Neural crest cell (in vitro differentiated cells): ENCODE results near the gene CSE1L. TPM values are rescaled to one million over a fixed set of nuclear protein-coding genes. Genes with fewer than 3 reads are reported as not detected.
A peak's percentile ranks its signal among the peaks of the same experiment; 100 is the strongest.
"Not testable (repeated sequence)": the region's sequence is repeated elsewhere in the genome, so short reads cannot be mapped to it uniquely, and the experiment has no call there.

Experiments used
- DNase-seq: peaks from one replicate; pipeline ENCODE4 v3.0.0; 2021; ENCODE audit warnings: low read depth, mixed read lengths, low spot score
- H3K27ac Mint-ChIP-seq: one replicate; pipeline ENCODE4 v1.8.0; 2021; ENCODE audit warnings: mild to moderate bottlenecking, mixed read lengths; ENCODE audit not compliant: unreplicated experiment
- H3K27me3 Mint-ChIP-seq: 2 replicates; pipeline ENCODE4 v1.8.0; 2021; ENCODE audit warnings: low read depth, mild to moderate bottlenecking, mixed read lengths
- H3K36me3 Mint-ChIP-seq: 2 replicates; pipeline ENCODE4 v1.8.0; 2021; ENCODE audit warnings: low read depth, mild to moderate bottlenecking, mixed read lengths
- H3K4me1 Mint-ChIP-seq: 2 replicates; pipeline ENCODE4 v1.8.0; 2021; ENCODE audit warnings: mixed read lengths
- H3K4me3 Mint-ChIP-seq: one replicate; pipeline ENCODE4 v1.8.0; 2021; ENCODE audit warnings: mild to moderate bottlenecking, mixed read lengths
- H3K9me3 Mint-ChIP-seq: 2 replicates; pipeline ENCODE4 v1.8.0; 2021; ENCODE audit warnings: mixed read lengths
- total RNA-seq: library from RNA; stranded (reverse); gene quantifications from 2 replicates; pipeline ENCODE4 v1.2.1, GENCODE V29; 2021
- TF ChIP-seq, protein P1 (sequence below): fragments of 200-600 bp; sonication (generic); conservative IDR thresholded peaks from 2 replicates; pipeline ENCODE4 v1.5.0; 2021; ENCODE audit warnings: antibody characterized with exemption, mild to moderate bottlenecking

Gene CSE1L
- total RNA-seq, 1 donor from 2014 or later = 186 TPM

DNA sequence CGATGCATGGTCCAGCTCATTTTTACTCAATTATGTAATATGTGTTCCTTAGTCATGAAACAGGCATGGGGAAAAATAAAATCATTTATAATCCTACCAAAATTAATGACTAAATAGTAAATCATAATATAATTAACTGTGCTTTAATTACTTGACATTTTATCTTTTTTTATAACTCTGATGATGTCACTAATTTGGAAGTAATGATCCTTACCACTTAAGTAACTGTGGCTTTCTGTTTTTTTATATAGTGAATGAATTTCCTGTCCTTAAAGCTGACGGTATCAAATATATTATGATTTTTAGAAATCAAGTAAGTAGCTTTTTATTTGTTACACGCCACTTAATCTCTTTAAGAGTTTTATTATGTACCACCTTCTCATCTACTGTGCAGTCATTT, 32.2 kb downstream of the CSE1L start:
- peaks cover 10% of the 10 kb centered on the region for H3K36me3 Mint-ChIP-seq
- H3K4me3 Mint-ChIP-seq = no peak overlapping the region
- no peaks in the 10 kb centered on the region for H3K9me3 Mint-ChIP-seq
- no peaks in the 10 kb centered on the region for H3K27me3 Mint-ChIP-seq
- no peaks in the 10 kb centered on the region for H3K4me1 Mint-ChIP-seq
- no peak for DNase-seq
- H3K27ac Mint-ChIP-seq = no peak overlapping the region
- TF ChIP-seq, protein P1, sequence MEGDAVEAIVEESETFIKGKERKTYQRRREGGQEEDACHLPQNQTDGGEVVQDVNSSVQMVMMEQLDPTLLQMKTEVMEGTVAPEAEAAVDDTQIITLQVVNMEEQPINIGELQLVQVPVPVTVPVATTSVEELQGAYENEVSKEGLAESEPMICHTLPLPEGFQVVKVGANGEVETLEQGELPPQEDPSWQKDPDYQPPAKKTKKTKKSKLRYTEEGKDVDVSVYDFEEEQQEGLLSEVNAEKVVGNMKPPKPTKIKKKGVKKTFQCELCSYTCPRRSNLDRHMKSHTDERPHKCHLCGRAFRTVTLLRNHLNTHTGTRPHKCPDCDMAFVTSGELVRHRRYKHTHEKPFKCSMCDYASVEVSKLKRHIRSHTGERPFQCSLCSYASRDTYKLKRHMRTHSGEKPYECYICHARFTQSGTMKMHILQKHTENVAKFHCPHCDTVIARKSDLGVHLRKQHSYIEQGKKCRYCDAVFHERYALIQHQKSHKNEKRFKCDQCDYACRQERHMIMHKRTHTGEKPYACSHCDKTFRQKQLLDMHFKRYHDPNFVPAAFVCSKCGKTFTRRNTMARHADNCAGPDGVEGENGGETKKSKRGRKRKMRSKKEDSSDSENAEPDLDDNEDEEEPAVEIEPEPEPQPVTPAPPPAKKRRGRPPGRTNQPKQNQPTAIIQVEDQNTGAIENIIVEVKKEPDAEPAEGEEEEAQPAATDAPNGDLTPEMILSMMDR = no peak

GRCh38 chr20:49082295-49082694, 36.2 kb downstream of the CSE1L start:
- not testable (repeated sequence) for H3K4me1 Mint-ChIP-seq, H3K9me3 Mint-ChIP-seq, DNase-seq, H3K27me3 Mint-ChIP-seq, H3K4me3 Mint-ChIP-seq, H3K27ac Mint-ChIP-seq
- H3K36me3 Mint-ChIP-seq = peaks cover 18% of the 10 kb centered on the region

GRCh38 chr20:49091104-49091503, 45.0 kb downstream of the CSE1L start:
- DNase-seq = no peak
- no peak overlapping the region for H3K27ac Mint-ChIP-seq

DNA sequence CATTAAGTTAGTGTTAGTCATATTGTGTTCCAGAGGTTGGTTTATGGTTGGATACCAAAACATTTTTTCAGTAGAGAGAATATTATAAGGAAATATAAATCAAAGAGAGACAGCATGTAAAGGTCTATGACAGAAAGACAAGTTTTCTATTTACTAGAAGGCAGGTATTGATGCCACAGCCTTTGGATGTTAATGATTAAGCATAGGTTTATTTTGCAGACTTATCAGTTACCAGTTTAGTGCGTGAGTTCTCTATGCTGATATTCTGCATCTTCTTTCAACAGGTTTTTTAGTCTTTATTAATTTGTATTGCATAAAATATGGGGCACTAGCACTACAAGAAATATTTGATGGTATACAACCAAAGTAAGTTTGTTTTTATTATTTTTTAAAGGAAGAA, 45.6 kb downstream of the CSE1L start:
- no peak overlapping the region for H3K4me3 Mint-ChIP-seq
- H3K4me1 Mint-ChIP-seq = no peaks in the 10 kb centered on the region
- no peaks in the 10 kb centered on the region for H3K27me3 Mint-ChIP-seq
- TF ChIP-seq, protein P1 = no peak
- no peak overlapping the region for H3K27ac Mint-ChIP-seq
- peaks cover 28% of the 10 kb centered on the region for H3K36me3 Mint-ChIP-seq
- no peaks in the 10 kb centered on the region for H3K9me3 Mint-ChIP-seq
- DNase-seq = no peak

More at GRCh38 chr20:49091104-49091503, 45.0 kb downstream of the CSE1L start:
- Mint-ChIP-seq H3K9me3 (no peaks in the 10 kb centered on the region), H3K27me3 (no peaks in the 10 kb centered on the region), H3K4me3 (no peak overlapping the region), H3K36me3 (peaks cover 26% of the 10 kb centered on the region), H3K4me1 (no peaks in the 10 kb centered on the region)
- TF ChIP-seq, protein P1 = no peak

DNA sequence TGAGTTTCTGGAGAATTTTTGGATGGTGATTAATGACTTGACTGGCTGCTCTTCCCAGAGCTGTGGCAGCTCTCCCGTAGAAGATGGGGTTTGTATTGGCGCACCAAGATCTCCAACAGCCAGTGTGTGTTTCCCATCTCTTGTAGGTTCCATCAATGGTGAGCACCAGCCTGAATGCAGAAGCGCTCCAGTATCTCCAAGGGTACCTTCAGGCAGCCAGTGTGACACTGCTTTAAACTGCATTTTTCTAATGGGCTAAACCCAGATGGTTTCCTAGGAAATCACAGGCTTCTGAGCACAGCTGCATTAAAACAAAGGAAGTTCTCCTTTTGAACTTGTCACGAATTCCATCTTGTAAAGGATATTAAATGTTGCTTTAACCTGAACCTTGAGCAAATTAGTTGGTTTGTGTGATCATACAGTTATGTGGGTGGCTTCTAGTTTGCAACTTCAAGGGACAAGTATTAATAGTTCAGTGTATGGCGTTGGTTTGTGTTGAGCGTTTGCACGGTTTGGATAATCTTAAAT, 50.2 kb downstream of the CSE1L start:
- H3K36me3 Mint-ChIP-seq = peaks cover 36% of the 10 kb centered on the region

DNA sequence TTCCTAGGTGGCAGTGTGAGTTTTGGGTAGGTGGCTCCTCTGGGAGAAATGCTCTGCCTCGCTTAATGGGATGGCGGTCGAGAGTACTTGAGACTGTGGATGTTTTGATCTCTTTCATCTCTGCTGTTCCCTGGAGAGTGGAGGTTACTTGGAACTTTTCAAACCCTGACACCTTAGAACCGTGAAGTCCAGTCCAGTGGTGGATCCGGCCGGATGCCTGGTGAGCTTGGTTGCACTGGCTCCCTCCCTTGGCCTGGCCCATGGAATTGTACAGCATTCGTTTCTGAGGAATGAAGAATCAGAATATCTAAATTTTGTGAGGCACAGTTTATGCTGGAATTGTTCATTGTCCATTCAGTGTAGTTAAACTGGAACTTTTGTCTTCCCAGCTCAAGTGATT, 51.0 kb downstream of the CSE1L start:
- TF ChIP-seq, protein P1 = no peak
- no peaks in the 10 kb centered on the region for H3K27me3 Mint-ChIP-seq
- H3K27ac Mint-ChIP-seq = peak overlapping the region; percentile 57
- H3K36me3 Mint-ChIP-seq = peaks cover 37% of the 10 kb centered on the region
- H3K4me3 Mint-ChIP-seq = no peak overlapping the region
- no peaks in the 10 kb centered on the region for H3K9me3 Mint-ChIP-seq
- H3K4me1 Mint-ChIP-seq = no peaks in the 10 kb centered on the region
- no peak for DNase-seq

More for the DNA sequence above, 50.2 kb downstream of the CSE1L start:
- H3K9me3 Mint-ChIP-seq = no peaks in the 10 kb centered on the region
- H3K4me3 Mint-ChIP-seq = no peak overlapping the region
- DNase-seq = no peak
- H3K4me1 Mint-ChIP-seq = no peaks in the 10 kb centered on the region
- H3K27ac Mint-ChIP-seq = no peak overlapping the region
- TF ChIP-seq, protein P1 = no peak
- H3K27me3 Mint-ChIP-seq = no peaks in the 10 kb centered on the region
